Thoracic aorta (tissue), 2 donors: ENCODE results near the gene TKT. TPM values are rescaled to one million over a fixed set of nuclear protein-coding genes. Genes with fewer than 3 reads are reported as not detected.

Experiments used
- ATAC-seq: fragments of 150-250 bp; one replicate; pipeline ENCODE4 v1.8.0; 2017; ENCODE audit warnings: low read depth; ENCODE audit not compliant: insufficient number of reproducible peaks, low FRiP score
- DNase-seq: peaks from one replicate; pipeline ENCODE4 v3.0.0-alpha.2; 2020; ENCODE audit warnings: low spot score
- H3K27ac ChIP-seq, 2 donors: fragments of 200-600 bp; sonication (generic); 1 replicate in 1 of 2; 2 replicates in 1 of 2; pipeline ENCODE4 v1.5.1; 2016; ENCODE audit warnings: mild to moderate bottlenecking in 2 of 2, moderate library complexity in 2 of 2
- H3K27me3 ChIP-seq: fragments of 200-600 bp; sonication (generic); replicated peaks from 2 replicates; pipeline ENCODE4 v1.6.0; 2016; ENCODE audit warnings: mild to moderate bottlenecking; ENCODE audit not compliant: insufficient read depth
- H3K36me3 ChIP-seq: fragments of 200-600 bp; sonication (generic); one replicate; pipeline ENCODE4 v1.5.1; 2016
- H3K4me1 ChIP-seq, 2 donors: fragments of 200-600 bp; sonication (generic); 1 replicate in 1 of 2; 2 replicates in 1 of 2; pipeline versions ENCODE4 v1.5.1 to v1.6.0; 2016; ENCODE audit warnings: low read depth in 2 of 2, mild to moderate bottlenecking in 1 of 2; ENCODE audit not compliant: control insufficient read depth in 1 of 2
- H3K4me3 ChIP-seq: fragments of 200-600 bp; sonication (generic); 2 replicates; pipeline ENCODE4 v1.5.1; 2016; ENCODE audit warnings: mild to moderate bottlenecking
- H3K9me3 ChIP-seq: fragments of 200-600 bp; sonication (generic); 2 replicates; pipeline ENCODE4 v1.5.1; 2016
- total RNA-seq, 2 donors: library from RNA; depleted of rRNA; stranded (reverse); fragments of >200 nt; gene quantifications; one replicate each; pipeline versions ENCODE4 v1.1.0 to v1.2.3, GENCODE V29; 2016
- TF ChIP-seq, protein P1 (sequence below): fragments of 200-600 bp; sonication (generic); IDR thresholded peaks from one replicate; pipeline ENCODE4 v1.5.1; 2019; ENCODE audit warnings: antibody characterized with exemption

The TKT gene
- total RNA-seq, 2 donors from 2014 or later, result 138 to 240 TPM

- Histone ChIP-seq H3K36me3 (peaks cover 42% of the 10 kb centered on the region), H3K4me1 (no peaks in the 10 kb centered on the region), H3K4me3 (no peak overlapping the region), H3K9me3 (no peaks in the 10 kb centered on the region), H3K27me3 (no peaks in the 10 kb centered on the region), H3K27ac (no peak overlapping the region)
- no peak for DNase-seq
- TF ChIP-seq, protein P1, sequence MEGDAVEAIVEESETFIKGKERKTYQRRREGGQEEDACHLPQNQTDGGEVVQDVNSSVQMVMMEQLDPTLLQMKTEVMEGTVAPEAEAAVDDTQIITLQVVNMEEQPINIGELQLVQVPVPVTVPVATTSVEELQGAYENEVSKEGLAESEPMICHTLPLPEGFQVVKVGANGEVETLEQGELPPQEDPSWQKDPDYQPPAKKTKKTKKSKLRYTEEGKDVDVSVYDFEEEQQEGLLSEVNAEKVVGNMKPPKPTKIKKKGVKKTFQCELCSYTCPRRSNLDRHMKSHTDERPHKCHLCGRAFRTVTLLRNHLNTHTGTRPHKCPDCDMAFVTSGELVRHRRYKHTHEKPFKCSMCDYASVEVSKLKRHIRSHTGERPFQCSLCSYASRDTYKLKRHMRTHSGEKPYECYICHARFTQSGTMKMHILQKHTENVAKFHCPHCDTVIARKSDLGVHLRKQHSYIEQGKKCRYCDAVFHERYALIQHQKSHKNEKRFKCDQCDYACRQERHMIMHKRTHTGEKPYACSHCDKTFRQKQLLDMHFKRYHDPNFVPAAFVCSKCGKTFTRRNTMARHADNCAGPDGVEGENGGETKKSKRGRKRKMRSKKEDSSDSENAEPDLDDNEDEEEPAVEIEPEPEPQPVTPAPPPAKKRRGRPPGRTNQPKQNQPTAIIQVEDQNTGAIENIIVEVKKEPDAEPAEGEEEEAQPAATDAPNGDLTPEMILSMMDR, result no peak
- no peak for ATAC-seq
These were observed 32.3 kb downstream of the TKT start for GRCh38 chr3:53223541-53223966.

DNA sequence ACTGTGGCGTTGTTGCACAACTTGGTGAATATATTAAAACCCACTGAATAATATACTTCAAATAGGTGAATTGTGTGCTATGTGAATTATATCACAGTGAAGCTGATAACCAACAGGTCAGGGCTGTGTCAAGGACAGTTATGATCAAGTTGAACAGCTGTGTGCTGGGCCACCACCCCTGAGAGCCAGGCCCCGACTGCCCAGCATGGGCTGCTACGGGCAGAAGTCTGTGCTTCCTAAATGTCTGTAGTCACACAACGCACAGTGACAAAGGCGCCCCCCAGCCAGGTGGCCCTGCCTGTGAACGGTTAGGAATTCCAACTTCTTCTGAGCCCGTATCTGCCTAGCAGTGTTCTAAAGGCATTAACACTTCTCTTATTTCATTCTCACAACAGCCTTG lies 32.8 kb downstream of the TKT start:
- ATAC-seq, result no peak
- Histone ChIP-seq H3K4me3 (no peak overlapping the region), H3K27me3 (no peaks in the 10 kb centered on the region), H3K4me1 (no peaks in the 10 kb centered on the region), H3K36me3 (peaks cover 37% of the 10 kb centered on the region), H3K9me3 (no peaks in the 10 kb centered on the region), H3K27ac (no peak overlapping the region)
- no peak for DNase-seq
- TF ChIP-seq, protein P1, result no peak

- Histone ChIP-seq H3K9me3 (no peaks in the 10 kb centered on the region), H3K4me3 (no peak overlapping the region), H3K27me3 (no peaks in the 10 kb centered on the region), H3K36me3 (peaks cover 30% of the 10 kb centered on the region), H3K4me1 (no peaks in the 10 kb centered on the region), H3K27ac (no peak overlapping the region)
- ATAC-seq (no peak), DNase-seq (no peak)
- TF ChIP-seq, protein P1, result no peak
These were observed 33.5 kb downstream of the TKT start for GRCh38 chr3:53222183-53222901.

DNA sequence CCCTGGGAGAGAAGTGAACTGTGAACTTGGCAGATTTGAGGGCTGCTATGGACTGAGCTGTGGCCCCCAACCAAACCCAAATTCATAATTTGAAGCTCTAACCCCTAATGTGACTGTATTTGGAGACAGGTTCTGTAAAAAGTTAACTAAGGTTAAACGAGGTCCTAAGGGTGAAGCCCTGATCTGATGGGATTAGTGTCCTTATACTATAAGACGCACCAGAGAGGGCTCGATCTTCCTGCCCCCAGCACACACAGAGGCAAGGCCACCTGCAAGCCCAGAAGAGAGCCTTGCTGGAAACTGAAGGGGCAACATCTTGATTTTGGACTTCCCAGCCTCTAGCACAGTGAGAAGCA lies 34.0 kb downstream of the TKT start:
- Histone ChIP-seq H3K36me3 (peaks cover 25% of the 10 kb centered on the region), H3K4me3 (no peak overlapping the region), H3K4me1 (no peaks in the 10 kb centered on the region), H3K9me3 (no peaks in the 10 kb centered on the region), H3K27me3 (no peaks in the 10 kb centered on the region), H3K27ac (no peak overlapping the region)
- no peak for DNase-seq
- TF ChIP-seq, protein P1, result no peak
- no peak for ATAC-seq

GRCh38 chr3:53221345-53221744 lies 34.5 kb downstream of the TKT start:
- no peaks in the 10 kb centered on the region for H3K27me3 ChIP-seq
- H3K4me3 ChIP-seq, result no peak overlapping the region
- no peaks in the 10 kb centered on the region for H3K4me1 ChIP-seq
- H3K27ac ChIP-seq, result no peak overlapping the region
- no peak for DNase-seq
- TF ChIP-seq, protein P1, result no peak
- no peak for ATAC-seq
- no peaks in the 10 kb centered on the region for H3K9me3 ChIP-seq
- H3K36me3 ChIP-seq, result peaks cover 20% of the 10 kb centered on the region
